Measurements from ENCODE around the gene SERPINF2.

SERPINF2 gene

GRCh38 chr17:1724869-1725641 lies 17.6 kb upstream of the SERPINF2 start:
- no peak for DNase-seq (ENCODE audit: extremely low spot score)
- POLR2A ChIA-PET, result interaction anchor here (2.7 kb wide), 1 partner anchor 9 kb away, joined by 15 read pairs; no protein-coding TSS in a partner anchor
- CTCF ChIA-PET, result interaction anchor here (1.3 kb wide), 1 partner anchor 8 kb away, joined by 5 read pairs; no protein-coding TSS in a partner anchor

GRCh38 chr17:1725642-1726511 lies 16.8 kb upstream of the SERPINF2 start:
- no peak for TF ChIP-seq CTCF (IDR thresholded peaks at IDR 0.05; ENCODE audit: control extremely low read depth, extremely low read depth, low read depth, missing control alignments)
- ChIA-PET POLR2A (interaction anchor here (2.7 kb wide), 1 partner anchor 9 kb away, joined by 15 read pairs; no protein-coding TSS in a partner anchor), CTCF (no interaction called here)
- no peak for DNase-seq (ENCODE audit: extremely low spot score)

More at GRCh38 chr17:1724869-1725641, 17.6 kb upstream of the SERPINF2 start:
- TF ChIP-seq CTCF (IDR thresholded peaks at IDR 0.05; ENCODE audit: control extremely low read depth, extremely low read depth, low read depth, missing control alignments), result peak; percentile 29

GRCh38 chr17:1726626-1727257 lies 15.9 kb upstream of the SERPINF2 start:
- TF ChIP-seq CTCF (IDR thresholded peaks at IDR 0.05; ENCODE audit: control extremely low read depth, extremely low read depth, low read depth, missing control alignments), result no peak
- CTCF ChIA-PET, result interaction anchor here (0.8 kb wide), 1 partner anchor 13 kb away, joined by 3 read pairs; no protein-coding TSS in a partner anchor
- POLR2A ChIA-PET, result interaction anchor here (2.7 kb wide), 1 partner anchor 10 kb away, joined by 15 read pairs; no protein-coding TSS in a partner anchor
- no peak for DNase-seq (ENCODE audit: extremely low spot score)

GRCh38 chr17:1727258-1727789 lies 15.3 kb upstream of the SERPINF2 start:
- TF ChIP-seq CTCF (IDR thresholded peaks at IDR 0.05; ENCODE audit: control extremely low read depth, extremely low read depth, low read depth, missing control alignments), result no peak
- ChIA-PET CTCF (interaction anchor here (0.8 kb wide), 1 partner anchor 13 kb away, joined by 3 read pairs; no protein-coding TSS in a partner anchor), POLR2A (no interaction called here)
- no peak for DNase-seq (ENCODE audit: extremely low spot score)

GRCh38 chr17:1727876-1728630 lies 14.6 kb upstream of the SERPINF2 start:
- no peak for TF ChIP-seq CTCF (IDR thresholded peaks at IDR 0.05; ENCODE audit: control extremely low read depth, extremely low read depth, low read depth, missing control alignments)
- ChIA-PET CTCF (no interaction called here), POLR2A (interaction anchor here (0.6 kb wide), 1 partner anchor 11 kb away, joined by 3 read pairs; no protein-coding TSS in a partner anchor)
- DNase-seq (ENCODE audit: extremely low spot score), result no peak
